ENCODE results near the gene NANOS3.

The NANOS3 gene

DNA sequence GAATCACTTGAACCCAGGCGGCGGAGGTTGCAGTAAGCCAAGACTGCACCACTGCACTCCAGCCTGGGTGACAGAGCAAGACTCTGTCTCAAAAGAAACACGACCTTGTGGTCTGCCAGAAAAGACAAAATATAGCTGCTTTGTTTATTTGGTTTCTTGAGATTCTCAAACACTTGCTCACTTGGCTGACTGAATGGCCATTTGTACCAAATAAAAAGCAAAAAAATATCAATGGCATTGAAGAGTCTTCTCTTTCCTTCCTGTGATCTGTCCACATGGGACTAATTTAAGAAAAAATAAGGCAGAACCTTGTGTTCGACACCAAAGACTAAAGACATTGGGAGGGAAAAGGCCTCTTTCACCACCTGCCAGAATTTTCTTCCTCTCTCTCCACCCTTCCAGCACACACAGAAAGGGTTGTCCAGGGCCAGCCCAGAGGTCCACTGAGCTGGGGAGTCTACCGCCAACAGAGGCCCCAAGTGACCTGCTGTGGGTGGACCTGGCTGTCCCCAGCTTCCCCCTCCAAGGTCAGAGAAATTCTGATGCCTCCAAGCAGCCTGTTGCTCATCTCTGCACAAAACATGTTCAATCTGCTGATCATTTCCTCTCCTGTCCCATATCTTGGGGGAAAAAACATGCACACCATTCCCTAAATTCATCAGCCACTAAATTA lies 23.1 kb downstream of the NANOS3 start:
- TF ChIP-seq, protein P1, sequence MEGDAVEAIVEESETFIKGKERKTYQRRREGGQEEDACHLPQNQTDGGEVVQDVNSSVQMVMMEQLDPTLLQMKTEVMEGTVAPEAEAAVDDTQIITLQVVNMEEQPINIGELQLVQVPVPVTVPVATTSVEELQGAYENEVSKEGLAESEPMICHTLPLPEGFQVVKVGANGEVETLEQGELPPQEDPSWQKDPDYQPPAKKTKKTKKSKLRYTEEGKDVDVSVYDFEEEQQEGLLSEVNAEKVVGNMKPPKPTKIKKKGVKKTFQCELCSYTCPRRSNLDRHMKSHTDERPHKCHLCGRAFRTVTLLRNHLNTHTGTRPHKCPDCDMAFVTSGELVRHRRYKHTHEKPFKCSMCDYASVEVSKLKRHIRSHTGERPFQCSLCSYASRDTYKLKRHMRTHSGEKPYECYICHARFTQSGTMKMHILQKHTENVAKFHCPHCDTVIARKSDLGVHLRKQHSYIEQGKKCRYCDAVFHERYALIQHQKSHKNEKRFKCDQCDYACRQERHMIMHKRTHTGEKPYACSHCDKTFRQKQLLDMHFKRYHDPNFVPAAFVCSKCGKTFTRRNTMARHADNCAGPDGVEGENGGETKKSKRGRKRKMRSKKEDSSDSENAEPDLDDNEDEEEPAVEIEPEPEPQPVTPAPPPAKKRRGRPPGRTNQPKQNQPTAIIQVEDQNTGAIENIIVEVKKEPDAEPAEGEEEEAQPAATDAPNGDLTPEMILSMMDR (conservative IDR thresholded peaks at IDR 0.05) = no peak

DNA sequence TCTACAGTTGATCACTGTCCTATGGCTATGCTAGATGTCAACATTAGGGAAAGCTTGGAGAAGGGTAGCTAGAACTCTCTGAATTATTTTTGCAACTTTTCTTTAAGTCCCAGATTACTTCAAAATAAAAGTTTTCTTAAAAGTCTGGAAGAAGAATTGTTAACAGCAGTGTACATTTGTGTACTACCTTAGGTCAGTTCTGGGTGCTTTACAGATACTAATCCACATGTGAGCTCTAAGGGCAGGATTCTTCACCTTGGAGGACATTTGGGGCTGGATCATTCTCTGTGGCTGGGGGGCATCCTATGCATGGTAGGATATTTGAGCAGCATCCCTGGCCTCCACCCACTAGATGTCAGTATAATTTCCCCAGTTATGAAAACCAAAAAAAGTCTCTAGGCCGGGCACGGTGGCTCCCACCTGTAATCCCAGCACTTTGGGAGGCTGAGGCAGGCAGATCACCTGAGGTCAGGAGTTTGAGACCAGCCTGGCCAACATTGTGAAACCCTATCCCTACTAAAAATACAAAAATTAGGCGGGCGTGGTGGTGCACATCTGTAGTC lies 26.1 kb downstream of the NANOS3 start:
- TF ChIP-seq, protein P1 (conservative IDR thresholded peaks at IDR 0.05) = peak; percentile 48

More for the DNA sequence above, 23.1 kb downstream of the NANOS3 start:
- no peak overlapping the region for H3K27ac ChIP-seq

DNA sequence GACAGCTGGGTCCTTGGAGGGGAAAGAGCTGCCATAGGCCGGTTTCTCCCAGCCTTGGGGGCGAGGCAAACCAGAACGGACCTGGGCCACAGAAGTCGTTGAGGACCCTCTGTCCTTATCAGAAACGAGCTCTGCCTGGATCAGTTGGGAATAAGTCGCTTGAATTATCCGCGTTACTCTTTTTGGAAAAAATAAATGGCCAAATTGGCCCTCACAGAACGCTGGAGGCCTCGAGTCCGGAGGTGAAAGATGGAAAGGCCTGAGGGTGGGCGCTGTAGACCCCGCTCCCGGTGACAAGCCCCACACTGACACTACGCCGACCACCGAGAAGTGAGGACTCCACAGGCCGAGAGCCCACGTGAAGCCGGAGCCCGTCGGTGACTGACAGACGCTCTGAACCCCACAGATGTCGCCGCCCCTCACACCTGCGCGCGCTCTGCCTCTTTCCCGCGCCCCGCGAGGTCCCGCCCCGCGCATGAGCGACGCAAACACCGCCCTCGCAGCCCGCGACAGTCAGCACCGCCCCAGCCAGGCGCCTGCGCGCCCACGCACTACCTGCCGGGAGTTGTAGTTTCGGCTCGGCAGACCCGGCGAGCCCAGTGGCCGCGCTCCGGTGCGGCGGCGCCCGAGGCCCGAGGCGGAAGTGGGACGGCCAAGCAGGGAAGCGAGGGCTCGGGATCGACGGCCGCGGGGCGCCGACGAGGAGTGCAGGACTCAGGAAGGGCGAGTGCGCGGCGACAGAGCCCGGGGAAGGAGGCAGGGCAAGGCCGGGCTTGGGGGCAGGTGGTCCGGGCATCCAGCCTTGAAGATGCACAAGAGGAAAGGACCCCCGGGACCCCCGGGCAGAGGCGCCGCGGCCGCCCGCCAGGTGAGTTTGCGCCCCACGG lies 28.9 kb downstream of the NANOS3 start, which contains the start of the genes BRME1 and CC2D1A:
TSS of gene BRME1 (minus strand) at position 484 of the 887 bp plus-strand sequence. CDS start 1,225 bp downstream, outside the sequence.
TSS of gene CC2D1A (plus strand) at position 568 of the 887 bp plus-strand sequence. CDS start at position 809, 241 bp downstream.
- TF ChIP-seq, protein P1 (conservative IDR thresholded peaks at IDR 0.05) = no peak
- H3K27ac ChIP-seq = peak within 1 kb of the TSS; percentile 80

More for the DNA sequence above, 26.1 kb downstream of the NANOS3 start:
- no peak overlapping the region for H3K27ac ChIP-seq

DNA sequence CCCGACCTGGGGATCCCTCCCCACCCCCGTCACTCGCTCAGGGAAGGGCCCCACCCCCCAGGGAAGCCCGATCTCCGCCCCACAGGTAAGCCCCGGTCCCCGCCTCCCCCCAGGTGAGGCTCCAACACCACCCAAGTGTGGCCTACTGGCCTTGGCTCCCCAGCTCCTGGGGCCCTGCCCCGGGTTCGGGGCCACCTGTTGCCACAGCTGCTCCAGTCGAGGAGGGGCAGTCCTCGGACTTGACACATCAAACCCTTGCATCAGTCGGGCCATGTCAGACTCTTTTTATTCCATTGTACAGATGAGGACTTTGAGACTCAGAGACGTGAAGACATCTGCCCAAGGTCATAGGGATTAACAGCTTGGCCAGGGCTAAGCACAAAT lies 29.6 kb downstream of the NANOS3 start:
- TF ChIP-seq, protein P1 (conservative IDR thresholded peaks at IDR 0.05) = no peak

DNA sequence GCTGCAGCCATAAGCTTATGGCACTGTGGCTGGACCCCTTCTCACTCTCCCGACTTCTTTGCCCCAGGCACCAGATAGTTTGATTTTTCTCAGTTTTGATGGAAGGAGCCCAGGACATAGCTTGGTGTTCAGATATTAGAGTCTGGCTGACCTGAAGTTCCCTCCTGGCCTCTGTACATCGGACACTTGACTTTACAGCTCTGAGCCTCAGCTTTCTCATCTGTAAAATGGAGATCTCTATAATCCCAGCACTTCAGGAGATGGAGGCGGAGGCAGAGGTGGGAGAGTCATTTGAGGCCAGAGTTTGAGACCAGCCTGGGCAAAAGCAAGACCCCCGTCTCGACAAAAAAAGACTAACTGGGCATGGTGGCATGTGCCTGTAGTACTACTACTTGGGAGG lies 30.0 kb downstream of the NANOS3 start:
- H3K27ac ChIP-seq = peak overlapping the region; percentile 80; the same call in 1 of the 2 replicates
- TF ChIP-seq, protein P1 (conservative IDR thresholded peaks at IDR 0.05) = no peak

More for the DNA sequence above, 29.6 kb downstream of the NANOS3 start:
- peak overlapping the region; percentile 80 for H3K27ac ChIP-seq

DNA sequence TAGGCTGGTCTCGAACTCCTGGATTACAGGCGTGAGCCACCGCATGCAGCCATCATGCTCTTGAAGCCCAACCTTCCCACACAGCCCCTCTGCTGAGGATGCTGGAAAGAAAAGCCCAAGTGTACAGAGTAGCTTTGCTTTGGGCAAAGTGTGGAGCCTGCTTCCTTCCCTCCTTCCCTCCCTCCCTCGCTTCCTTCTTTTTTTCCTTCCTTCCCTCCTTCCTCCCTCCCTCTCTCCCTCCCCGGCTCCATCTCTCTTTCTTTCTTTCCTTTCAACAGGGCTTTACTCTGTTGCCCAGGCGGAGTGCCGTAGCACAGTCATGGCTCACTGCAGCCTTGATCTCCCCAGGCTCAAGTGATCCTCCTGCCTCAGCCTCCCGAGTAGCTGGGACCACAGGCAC lies 31.7 kb downstream of the NANOS3 start:
- no peak overlapping the region for H3K27ac ChIP-seq
- TF ChIP-seq, protein P1 (conservative IDR thresholded peaks at IDR 0.05) = no peak

DNA sequence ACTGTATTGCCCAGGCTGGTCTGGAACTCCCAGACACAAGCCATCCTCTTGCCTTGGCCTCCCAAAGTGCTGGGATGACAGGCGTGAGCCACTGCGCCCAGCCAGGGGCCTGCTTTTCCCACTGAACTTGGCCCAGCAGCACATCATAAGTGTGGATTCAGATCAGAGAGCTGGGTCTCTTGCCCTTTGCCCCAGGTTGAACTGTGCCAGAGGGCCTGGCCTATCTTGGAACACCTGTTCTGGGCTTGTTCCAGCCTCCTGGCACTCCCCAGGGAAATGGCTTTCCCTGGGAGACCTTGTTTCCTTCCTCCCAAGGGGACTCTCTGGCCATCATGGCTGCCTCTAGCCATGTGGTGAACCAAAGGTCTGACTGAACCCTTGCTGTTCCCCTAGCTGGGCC lies 32.5 kb downstream of the NANOS3 start:
- H3K27ac ChIP-seq = no peak overlapping the region
- TF ChIP-seq, protein P1 (conservative IDR thresholded peaks at IDR 0.05) = no peak

All from VCaP (cell line).